HepG2 (cell line): Measurements from ENCODE around the gene GNG7. TPM values are rescaled to one million over a fixed set of nuclear protein-coding genes. Genes with fewer than 3 reads are reported as not detected.

ENCODE experiments used
- AHR ChIP-seq: IDR thresholded peaks from 2 replicates; pipeline ENCODE4 v1.6.1; 2018; ENCODE audit warnings: missing genetic modification reagents, missing compliant biosample characterization
- ERF ChIP-seq: IDR thresholded peaks from 2 replicates; pipeline ENCODE4 v1.6.1; 2018; ENCODE audit warnings: missing biosample characterization, missing genetic modification reagents
- ETV5 ChIP-seq: IDR thresholded peaks from 2 replicates; pipeline ENCODE4 v1.6.1; 2018; ENCODE audit warnings: missing biosample characterization, missing genetic modification reagents, inconsistent platforms, borderline replicate concordance
- FOXO1 ChIP-seq: sonication (generic); formaldehyde crosslinking; IDR thresholded peaks from 2 replicates; pipeline ENCODE4 v1.4.0; 2020; ENCODE audit warnings: missing genetic modification reagents
- HOXD1 ChIP-seq: sonication (generic); formaldehyde crosslinking; IDR thresholded peaks from 2 replicates; pipeline ENCODE4 v1.5.0; 2020; ENCODE audit warnings: missing genetic modification reagents
- SAP130 ChIP-seq: IDR thresholded peaks from 2 replicates; pipeline ENCODE4 v1.6.1; 2016; ENCODE audit warnings: low read depth
- SOX6 ChIP-seq, 2 experiments: fragments of 450-650 bp in 1 of 2; sonication (generic) in 1 of 2; formaldehyde crosslinking in 1 of 2; IDR thresholded peaks; 2 replicates each; pipeline versions ENCODE4 v1.4.0 to v1.6.1; 2017 to 2020; ENCODE audit warnings: antibody characterized with exemption in 1 of 2, mild to moderate bottlenecking in 1 of 2, missing genetic modification reagents in 1 of 2
- ZMYM4 ChIP-seq: sonication (generic); formaldehyde crosslinking; IDR thresholded peaks from 2 replicates; pipeline ENCODE4 v1.8.1; 2023; ENCODE audit warnings: mild to moderate bottlenecking, missing genetic modification reagents
- ZNF431 ChIP-seq: sonication (generic); formaldehyde crosslinking; IDR thresholded peaks from 2 replicates; pipeline ENCODE4 v1.9.0; 2022; ENCODE audit warnings: missing genetic modification reagents, low read depth, mild to moderate bottlenecking, borderline replicate concordance
- polyA plus RNA-seq, 8 experiments: library from polyadenylated mRNA; depleted of rRNA in 3 of 8; stranded (reverse) in 7 of 8; unstranded in 1 of 8; fragments of >200 nt; fragmentation: Illumina TruSeq in 4 of 8; extraction: Trizol in 4 of 8; gene quantifications; 2 replicates each; pipeline versions ENCODE4 v1.2.1 to v1.2.3, GENCODE V29; 2011 to 2016; ENCODE audit warnings: low read depth in 4 of 8, missing spikeins in 1 of 8, mixed read lengths in 1 of 8; ENCODE audit not compliant: insufficient read depth in 1 of 8
- total RNA-seq, 5 experiments: library from RNA; depleted of rRNA; stranded (reverse); fragments of >200 nt; fragmentation: Illumina TruSeq; extraction: Trizol; gene quantifications; 2 replicates each; pipeline ENCODE4 v1.2.3, GENCODE V29; 2016; ENCODE audit warnings: low read depth in 1 of 5
- TF ChIP-seq, protein P1 (sequence below): IDR thresholded peaks from 2 replicates; pipeline ENCODE4 v1.6.1; 2016
- TF ChIP-seq, protein P2 (sequence below): sonication (generic); formaldehyde crosslinking; IDR thresholded peaks from 2 replicates; pipeline ENCODE4 v1.4.0; 2020; ENCODE audit warnings: missing genetic modification reagents, borderline replicate concordance
- TF ChIP-seq, protein P3 (sequence below): sonication (generic); formaldehyde crosslinking; IDR thresholded peaks from 2 replicates; pipeline ENCODE4 v1.4.0; 2020; ENCODE audit warnings: missing genetic modification reagents, borderline replicate concordance
- TF ChIP-seq, protein P4 (sequence below): sonication (generic); formaldehyde crosslinking; IDR thresholded peaks from 2 replicates; pipeline ENCODE4 v1.4.0; 2020; ENCODE audit warnings: missing genetic modification reagents
- TF ChIP-seq, protein P5 (sequence below): sonication (generic); formaldehyde crosslinking; IDR thresholded peaks from 2 replicates; pipeline ENCODE4 v1.5.0; 2020; ENCODE audit warnings: mild to moderate bottlenecking, missing genetic modification reagents, borderline replicate concordance

Gene GNG7
- total and polyA plus RNA-seq, 2 of the 13 experiments (the other 11 are each of a cell fraction or from before 2014, with no cell fraction given) = 1.4 to 3.3 TPM

DNA sequence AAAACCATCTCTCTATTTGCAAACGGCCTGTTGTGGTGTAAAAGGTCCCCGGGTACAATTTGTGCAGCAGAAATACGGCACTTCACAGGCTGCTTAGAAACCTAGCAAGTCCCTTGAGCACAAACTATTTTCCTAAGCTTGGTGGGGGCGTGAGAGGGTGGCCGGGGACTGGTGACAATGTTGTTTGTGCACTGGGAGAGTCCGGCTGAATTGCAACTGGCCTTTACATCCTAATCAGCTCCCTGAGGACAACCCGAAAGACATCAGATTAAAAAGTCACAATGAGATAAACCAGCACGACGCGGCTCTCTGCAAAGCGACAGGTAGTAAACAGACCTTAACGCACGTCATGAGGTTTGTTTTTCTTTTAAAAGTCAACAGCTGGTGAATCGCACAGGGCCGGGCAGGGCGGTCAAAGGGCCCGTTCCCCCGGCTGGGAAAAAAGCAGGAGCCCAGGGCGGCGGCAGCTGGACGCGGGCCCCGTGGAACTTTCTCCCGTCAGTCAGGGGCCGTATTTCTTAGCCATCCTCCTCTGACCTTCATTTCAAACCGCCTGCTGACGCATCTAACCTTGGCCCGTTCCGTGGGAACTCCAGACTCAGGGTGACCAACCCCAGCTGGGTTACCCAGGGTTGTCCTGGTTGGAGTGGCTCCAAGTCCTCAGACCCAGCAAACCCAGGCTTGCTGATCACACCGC, 114.3 kb downstream of the GNG7 start (continued):
- TF ChIP-seq, protein P1, sequence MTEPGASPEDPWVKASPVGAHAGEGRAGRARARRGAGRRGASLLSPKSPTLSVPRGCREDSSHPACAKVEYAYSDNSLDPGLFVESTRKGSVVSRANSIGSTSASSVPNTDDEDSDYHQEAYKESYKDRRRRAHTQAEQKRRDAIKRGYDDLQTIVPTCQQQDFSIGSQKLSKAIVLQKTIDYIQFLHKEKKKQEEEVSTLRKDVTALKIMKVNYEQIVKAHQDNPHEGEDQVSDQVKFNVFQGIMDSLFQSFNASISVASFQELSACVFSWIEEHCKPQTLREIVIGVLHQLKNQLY = 0 out of 2 replicates have a peak, but pooled peaks have one; percentile 39
- TF ChIP-seq AHR (CRISPR knock-in tag) (no peak), ERF (CRISPR knock-in tag) (0 out of 2 replicates have a peak, but pooled peaks have one; percentile 84), SOX6 (IDR thresholded peaks at IDR 0.05) (no peak), SOX6 (CRISPR knock-in tag; IDR thresholded peaks at IDR 0.05) (peak; percentile 72), ZNF431 (CRISPR knock-in tag) (peak; percentile 23; the same call in 1 of the 2 replicates), ZMYM4 (CRISPR knock-in tag) (0 out of 2 replicates have a peak, but pooled peaks have one; percentile 26), HOXD1 (CRISPR knock-in tag) (0 out of 2 replicates have a peak, but pooled peaks have one; percentile 62), ETV5 (peak; percentile 37; the same call in 1 of the 2 replicates), FOXO1 (CRISPR knock-in tag) (peak; percentile 77; the same call in 1 of the 2 replicates), SAP130 (peak; percentile 84)
- TF ChIP-seq, protein P2, sequence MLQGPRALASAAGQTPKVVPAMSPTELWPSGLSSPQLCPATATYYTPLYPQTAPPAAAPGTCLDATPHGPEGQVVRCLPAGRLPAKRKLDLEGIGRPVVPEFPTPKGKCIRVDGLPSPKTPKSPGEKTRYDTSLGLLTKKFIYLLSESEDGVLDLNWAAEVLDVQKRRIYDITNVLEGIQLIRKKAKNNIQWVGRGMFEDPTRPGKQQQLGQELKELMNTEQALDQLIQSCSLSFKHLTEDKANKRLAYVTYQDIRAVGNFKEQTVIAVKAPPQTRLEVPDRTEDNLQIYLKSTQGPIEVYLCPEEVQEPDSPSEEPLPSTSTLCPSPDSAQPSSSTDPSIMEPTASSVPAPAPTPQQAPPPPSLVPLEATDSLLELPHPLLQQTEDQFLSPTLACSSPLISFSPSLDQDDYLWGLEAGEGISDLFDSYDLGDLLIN (CRISPR knock-in tag) = no peak
- TF ChIP-seq, protein P3, sequence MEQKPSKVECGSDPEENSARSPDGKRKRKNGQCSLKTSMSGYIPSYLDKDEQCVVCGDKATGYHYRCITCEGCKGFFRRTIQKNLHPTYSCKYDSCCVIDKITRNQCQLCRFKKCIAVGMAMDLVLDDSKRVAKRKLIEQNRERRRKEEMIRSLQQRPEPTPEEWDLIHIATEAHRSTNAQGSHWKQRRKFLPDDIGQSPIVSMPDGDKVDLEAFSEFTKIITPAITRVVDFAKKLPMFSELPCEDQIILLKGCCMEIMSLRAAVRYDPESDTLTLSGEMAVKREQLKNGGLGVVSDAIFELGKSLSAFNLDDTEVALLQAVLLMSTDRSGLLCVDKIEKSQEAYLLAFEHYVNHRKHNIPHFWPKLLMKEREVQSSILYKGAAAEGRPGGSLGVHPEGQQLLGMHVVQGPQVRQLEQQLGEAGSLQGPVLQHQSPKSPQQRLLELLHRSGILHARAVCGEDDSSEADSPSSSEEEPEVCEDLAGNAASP (CRISPR knock-in tag) = 0 out of 2 replicates have a peak, but pooled peaks have one; percentile 43
- TF ChIP-seq, protein P4, sequence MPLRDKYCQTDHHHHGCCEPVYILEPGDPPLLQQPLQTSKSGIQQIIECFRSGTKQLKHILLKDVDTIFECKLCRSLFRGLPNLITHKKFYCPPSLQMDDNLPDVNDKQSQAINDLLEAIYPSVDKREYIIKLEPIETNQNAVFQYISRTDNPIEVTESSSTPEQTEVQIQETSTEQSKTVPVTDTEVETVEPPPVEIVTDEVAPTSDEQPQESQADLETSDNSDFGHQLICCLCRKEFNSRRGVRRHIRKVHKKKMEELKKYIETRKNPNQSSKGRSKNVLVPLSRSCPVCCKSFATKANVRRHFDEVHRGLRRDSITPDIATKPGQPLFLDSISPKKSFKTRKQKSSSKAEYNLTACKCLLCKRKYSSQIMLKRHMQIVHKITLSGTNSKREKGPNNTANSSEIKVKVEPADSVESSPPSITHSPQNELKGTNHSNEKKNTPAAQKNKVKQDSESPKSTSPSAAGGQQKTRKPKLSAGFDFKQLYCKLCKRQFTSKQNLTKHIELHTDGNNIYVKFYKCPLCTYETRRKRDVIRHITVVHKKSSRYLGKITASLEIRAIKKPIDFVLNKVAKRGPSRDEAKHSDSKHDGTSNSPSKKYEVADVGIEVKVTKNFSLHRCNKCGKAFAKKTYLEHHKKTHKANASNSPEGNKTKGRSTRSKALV (CRISPR knock-in tag) = peak; percentile 90
- TF ChIP-seq, protein P5, sequence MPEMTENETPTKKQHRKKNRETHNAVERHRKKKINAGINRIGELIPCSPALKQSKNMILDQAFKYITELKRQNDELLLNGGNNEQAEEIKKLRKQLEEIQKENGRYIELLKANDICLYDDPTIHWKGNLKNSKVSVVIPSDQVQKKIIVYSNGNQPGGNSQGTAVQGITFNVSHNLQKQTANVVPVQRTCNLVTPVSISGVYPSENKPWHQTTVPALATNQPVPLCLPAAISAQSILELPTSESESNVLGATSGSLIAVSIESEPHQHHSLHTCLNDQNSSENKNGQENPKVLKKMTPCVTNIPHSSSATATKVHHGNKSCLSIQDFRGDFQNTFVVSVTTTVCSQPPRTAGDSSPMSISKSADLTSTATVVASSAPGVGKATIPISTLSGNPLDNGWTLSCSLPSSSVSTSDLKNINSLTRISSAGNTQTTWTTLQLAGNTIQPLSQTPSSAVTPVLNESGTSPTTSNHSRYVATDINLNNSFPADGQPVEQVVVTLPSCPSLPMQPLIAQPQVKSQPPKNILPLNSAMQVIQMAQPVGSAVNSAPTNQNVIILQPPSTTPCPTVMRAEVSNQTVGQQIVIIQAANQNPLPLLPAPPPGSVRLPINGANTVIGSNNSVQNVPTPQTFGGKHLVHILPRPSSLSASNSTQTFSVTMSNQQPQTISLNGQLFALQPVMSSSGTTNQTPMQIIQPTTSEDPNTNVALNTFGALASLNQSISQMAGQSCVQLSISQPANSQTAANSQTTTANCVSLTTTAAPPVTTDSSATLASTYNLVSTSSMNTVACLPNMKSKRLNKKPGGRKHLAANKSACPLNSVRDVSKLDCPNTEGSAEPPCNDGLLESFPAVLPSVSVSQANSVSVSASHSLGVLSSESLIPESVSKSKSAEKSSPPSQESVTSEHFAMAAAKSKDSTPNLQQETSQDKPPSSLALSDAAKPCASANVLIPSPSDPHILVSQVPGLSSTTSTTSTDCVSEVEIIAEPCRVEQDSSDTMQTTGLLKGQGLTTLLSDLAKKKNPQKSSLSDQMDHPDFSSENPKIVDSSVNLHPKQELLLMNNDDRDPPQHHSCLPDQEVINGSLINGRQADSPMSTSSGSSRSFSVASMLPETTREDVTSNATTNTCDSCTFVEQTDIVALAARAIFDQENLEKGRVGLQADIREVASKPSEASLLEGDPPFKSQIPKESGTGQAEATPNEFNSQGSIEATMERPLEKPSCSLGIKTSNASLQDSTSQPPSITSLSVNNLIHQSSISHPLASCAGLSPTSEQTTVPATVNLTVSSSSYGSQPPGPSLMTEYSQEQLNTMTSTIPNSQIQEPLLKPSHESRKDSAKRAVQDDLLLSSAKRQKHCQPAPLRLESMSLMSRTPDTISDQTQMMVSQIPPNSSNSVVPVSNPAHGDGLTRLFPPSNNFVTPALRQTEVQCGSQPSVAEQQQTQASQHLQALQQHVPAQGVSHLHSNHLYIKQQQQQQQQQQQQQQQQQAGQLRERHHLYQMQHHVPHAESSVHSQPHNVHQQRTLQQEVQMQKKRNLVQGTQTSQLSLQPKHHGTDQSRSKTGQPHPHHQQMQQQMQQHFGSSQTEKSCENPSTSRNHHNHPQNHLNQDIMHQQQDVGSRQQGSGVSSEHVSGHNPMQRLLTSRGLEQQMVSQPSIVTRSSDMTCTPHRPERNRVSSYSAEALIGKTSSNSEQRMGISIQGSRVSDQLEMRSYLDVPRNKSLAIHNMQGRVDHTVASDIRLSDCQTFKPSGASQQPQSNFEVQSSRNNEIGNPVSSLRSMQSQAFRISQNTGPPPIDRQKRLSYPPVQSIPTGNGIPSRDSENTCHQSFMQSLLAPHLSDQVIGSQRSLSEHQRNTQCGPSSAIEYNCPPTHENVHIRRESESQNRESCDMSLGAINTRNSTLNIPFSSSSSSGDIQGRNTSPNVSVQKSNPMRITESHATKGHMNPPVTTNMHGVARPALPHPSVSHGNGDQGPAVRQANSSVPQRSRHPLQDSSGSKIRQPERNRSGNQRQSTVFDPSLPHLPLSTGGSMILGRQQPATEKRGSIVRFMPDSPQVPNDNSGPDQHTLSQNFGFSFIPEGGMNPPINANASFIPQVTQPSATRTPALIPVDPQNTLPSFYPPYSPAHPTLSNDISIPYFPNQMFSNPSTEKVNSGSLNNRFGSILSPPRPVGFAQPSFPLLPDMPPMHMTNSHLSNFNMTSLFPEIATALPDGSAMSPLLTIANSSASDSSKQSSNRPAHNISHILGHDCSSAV = no peak
